CD1c-positive myeloid dendritic cell (primary cell): ENCODE results near the gene DCTN3.
"Not testable (repeated sequence)": the region's sequence is repeated elsewhere in the genome, so short reads cannot be mapped to it uniquely, and the experiment has no call there.

Source experiments
- DNase-seq: peaks from one replicate; pipeline ENCODE4 v3.0.0-alpha.2; 2016; ENCODE audit errors: extremely low spot score

The DCTN3 gene

DNA sequence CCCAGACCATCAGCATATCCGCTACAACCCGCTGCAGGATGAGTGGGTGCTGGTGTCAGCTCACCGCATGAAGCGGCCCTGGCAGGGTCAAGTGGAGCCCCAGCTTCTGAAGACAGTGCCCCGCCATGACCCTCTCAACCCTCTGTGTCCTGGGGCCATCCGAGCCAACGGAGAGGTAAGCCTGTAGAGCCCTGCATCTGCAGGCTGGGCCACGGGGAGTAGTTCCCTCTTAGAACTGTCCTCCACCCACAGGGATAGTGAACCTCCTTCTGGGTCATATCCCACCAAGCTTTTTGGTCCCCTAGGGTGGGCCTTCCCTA lies 26.7 kb upstream of the DCTN3 start:
- DNase-seq: peak; percentile 16

- peak; percentile 93 for DNase-seq
Observed at GRCh38 chr9:34646211-34647083, 26.2 kb upstream of the DCTN3 start, which contains the start of gene GALT. Gene GALT, plus strand, starts transcription at chr9:34646675. Its CDS starts 30 bp downstream, at chr9:34646705.

DNA sequence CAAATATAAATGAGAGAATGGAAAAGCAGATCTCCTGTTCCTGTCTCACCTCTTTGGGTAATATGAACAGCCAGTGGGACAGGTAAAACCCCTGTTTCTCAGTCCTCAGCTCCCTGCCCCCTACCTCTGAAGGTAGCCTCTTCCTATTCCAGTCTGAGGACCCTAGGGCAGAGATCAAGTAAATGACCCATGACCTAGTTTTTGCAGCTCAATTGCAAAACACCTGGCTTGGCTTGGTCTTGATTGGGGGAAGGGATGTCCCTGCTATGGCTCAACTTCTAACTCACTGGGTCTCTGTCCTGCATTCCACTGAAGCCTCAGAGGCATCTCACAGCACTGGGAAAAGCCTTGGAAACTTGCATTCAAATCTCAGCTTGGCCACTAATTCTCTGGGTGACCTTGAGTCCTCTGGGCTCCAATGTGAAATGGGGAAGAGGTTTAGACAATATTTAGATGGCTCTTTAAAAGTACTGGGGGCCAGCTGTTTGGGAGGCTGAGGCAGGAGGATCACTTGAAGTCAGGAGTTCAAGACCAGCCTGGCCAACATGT lies 24.5 kb upstream of the DCTN3 start:
- DNase-seq: no peak

DNA sequence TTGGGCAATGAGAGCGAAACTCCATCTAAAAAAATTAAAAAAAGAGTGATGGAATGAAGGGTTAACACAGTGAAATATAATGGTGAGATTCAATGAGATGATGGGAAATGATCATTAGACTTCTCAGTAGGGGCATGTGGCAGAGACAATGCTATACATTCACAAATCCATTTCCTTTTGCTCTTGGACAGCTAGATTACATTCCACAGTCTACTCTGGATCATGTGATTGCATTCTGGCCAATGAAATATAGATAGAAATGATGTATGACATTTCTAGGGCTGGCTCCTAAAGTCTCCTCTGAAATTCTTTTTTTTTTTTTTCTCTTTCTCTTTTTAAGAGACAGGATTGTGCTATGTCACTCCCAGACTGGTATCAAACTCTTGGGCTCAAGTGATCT lies 22.4 kb upstream of the DCTN3 start:
- no peak for DNase-seq

- DNase-seq: not testable (repeated sequence)
Observed at GRCh38 chr9:34639322-34639721, 19.0 kb upstream of the DCTN3 start.

DNA sequence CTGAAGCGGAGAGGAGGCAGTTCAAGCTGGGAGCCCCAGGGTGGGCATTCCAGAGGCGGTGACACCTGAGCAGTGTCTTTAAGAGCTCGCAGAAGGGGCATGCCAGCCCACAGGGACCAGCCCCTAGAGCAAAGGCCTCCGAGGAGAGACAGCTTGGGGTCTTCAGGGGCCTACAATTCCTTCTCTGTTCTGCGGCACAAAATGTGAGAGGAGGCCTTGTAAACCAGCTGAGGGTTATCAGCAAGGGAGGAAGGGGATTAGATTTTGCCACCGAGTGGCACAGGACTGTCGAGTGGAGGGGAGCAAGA lies 17.8 kb upstream of the DCTN3 start:
- DNase-seq: no peak

DNA sequence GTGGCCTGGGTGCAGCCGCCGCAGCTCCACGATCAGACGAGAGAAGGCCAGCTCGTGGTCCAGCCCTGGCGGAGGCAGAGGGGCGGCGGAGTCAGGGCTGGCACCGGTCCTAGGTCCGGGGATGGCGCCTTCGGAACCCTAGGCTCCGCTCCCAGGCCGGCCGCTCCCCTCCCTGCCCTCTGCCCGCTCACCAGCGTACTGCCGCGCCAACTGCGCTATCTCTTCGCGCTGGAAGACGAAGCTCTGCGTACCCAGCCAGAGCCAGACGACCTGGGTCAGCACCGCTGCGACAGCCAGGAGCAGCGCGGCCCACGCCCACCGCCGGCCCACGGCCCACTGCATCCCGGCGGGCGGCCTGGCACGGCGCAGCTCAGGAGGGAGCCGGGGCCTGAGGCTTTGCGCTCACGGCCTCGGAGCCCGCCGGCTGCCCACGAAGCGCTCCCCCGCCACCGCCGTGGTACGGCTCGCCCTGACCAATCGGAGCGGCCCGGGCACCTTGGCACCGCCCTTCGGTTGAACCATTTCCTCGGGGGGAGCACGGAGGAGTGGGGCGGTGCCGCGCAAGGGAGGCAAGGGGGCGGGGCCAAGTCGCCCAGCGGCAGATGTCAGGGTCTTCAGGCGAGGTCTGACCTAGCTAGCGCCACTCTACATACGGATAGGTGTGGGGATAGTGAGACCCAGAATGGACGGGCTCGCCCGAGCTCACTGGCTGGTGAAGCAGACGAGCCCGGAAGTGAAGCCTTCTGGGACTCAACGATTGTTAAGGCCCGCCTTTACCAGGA lies 17.3 kb upstream of the DCTN3 start, which contains the start of gene SIGMAR1:
SIGMAR1 (minus strand) TSS at position 432 of the 782 bp plus-strand sequence; CDS start at position 342, 90 bp downstream.
- DNase-seq: peak; percentile 96

GRCh38 chr9:34636791-34637355 lies 16.6 kb upstream of the DCTN3 start:
- DNase-seq: no peak

GRCh38 chr9:34635556-34635955 lies 15.3 kb upstream of the DCTN3 start:
- DNase-seq: no peak

- DNase-seq: no peak
Observed at GRCh38 chr9:34634551-34635248, 14.4 kb upstream of the DCTN3 start.

DNA sequence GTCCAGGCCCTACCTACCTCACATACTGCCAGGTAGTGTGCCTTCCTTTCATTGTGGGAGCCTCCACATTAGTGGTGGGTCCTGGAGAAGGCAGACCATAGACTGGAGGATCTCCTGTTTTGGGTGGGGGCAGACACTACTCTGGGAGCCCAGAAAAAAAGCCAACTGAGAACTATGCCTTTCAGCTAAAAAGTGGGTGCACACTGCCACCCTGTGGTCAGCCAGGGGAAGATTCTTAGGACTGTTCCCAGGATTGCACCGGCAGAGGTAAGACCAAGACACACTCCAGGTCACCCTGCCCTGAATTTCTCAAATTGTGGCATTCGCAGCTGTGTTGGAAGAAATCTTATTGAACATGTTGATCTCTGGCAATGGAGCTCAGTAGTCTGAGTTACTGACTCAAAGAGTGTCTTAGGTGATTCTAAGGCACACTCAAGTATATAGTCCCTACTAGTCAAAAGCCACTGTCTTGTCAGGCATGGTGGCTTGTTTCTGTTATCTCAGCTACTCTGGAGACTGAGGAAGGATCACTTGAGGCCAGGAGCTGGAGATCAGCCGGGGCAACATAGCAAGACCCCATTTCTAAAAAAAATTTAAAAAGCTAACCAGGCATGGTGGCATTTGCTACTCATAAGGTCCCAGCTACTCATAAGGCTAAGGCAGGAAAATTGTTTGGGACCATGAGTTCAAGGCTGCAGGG lies 13.7 kb upstream of the DCTN3 start:
- peak; percentile 77 for DNase-seq

DNA sequence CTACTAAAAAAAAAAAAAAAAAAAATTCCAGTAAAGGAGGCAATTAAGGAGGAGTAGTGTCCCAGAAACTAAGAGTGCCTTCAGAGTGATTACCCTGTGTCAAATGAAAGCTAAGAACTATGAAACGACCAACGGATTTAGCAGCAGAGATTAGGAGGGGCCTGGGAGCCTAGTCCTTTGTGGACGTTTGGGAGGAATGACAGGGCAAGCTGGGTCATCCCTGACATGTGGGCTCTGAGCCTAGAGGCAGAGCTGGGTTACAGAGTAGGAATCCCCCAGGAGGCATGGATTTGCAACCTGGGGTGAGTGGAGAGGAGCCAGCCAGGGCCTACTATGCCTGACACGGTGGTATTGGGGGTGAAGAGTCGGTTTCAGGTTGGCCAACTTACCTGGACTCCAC lies 12.9 kb upstream of the DCTN3 start:
- DNase-seq: no peak

GRCh38 chr9:34630402-34631154 lies 10.3 kb upstream of the DCTN3 start:
- no peak for DNase-seq

DNA sequence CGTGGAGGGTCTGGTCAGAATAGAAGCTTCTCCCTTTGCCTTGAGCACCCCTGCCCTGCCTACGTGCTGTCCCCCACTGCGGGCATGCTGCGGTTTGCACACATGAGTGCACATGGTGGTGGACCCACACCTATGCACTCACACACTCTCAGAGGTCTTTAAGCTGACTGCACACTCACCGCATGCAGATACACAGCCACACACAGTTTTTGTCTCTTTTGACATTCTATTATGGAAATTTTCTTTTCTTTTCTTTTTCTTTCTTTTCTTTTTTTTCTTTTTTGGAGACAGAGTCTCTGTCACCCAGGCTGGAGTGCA lies 9.2 kb upstream of the DCTN3 start:
- DNase-seq: no peak

DNA sequence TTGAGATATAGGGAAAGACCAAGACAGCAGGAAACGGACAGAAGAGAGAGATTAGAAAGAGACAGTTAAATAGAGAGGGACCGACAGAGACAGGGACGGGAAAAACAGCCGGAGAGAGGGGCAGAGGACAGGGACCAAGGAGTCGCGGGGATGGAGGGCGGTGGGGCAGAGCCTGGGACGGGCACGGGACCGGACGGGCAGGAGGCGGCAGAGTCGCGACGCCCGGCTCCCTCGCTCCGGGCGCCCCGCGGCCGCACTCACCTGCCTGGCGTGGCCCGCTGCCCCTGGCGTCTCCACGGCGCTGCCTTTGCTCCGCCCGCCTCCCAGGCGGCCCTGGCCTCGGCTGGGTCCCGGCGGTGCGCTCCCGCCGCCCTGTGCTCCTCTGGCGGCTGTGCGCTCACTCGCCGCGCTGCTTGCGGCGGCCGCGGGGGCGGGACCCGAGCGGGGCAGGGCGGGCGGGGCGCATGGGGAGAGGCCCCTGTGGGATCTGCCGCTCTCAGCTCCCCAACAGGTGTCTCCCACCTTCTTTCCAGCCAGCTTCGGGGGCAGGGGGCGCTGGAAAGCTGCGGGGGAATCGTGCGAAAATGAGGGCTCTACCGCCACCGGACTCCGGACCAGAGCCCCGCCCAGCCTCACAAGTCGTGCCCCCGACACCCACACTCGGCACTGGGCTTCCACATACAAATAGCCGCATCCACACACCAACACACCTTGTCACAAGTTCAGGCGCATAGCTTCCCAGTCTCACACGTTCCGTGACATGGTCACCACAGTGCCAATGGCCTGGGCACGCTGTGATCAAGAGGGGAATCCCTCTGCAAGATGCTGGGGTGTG lies 8.6 kb upstream of the DCTN3 start, which contains the start of gene ARID3C:
ARID3C (minus strand) TSS at position 411 of the 835 bp plus-strand sequence. CDS start 1,052 bp downstream, outside the sequence.
- DNase-seq: peak; percentile 48

- no peak for DNase-seq
Observed at GRCh38 chr9:34627716-34628655, 7.7 kb upstream of the DCTN3 start.

- no peak for DNase-seq
Observed at GRCh38 chr9:34625186-34625486, 4.8 kb upstream of the DCTN3 start.

DNA sequence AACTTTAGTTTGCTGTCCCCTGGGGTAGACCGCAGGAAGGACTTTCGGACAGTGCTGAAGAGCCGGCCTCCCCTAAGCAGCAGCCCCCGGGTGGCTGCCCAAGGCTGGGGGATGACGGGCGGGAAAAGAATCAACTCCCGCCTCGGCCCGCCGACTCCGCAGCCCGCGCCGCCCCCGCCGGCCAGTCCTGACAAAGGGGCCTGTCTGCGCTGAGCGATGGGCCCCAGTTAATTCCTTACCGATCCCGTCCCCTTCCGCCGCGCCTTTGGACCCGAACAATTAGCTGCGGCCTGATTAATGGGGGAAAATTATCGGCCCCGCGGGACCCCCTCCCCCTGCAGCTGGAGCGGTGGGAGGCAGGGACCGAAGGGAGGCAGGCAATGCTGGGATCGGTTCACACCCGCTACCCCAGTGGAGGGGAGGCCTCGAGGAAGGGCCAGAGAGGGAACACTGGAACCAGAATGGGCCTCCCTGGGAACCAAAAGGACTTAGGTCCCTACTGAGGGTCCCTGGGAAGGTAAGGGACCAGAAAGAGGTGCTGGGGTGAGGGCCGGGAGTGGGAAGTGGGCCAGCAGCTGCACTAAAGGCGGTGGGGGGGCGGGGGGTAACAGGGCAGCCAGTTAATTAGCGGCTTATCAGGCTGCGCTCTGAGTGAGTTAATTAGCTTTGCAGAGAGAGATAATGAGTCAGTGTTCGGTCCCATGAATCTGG lies 4.3 kb upstream of the DCTN3 start:
- no peak for DNase-seq
